Measurements from ENCODE around the gene YBEY. TPM values are rescaled to one million over a fixed set of nuclear protein-coding genes. Genes with fewer than 3 reads are reported as not detected.
"Not testable (repeated sequence)": the region's sequence is repeated elsewhere in the genome, so short reads cannot be mapped to it uniquely, and the experiment has no call there.

Gene YBEY, protein sequence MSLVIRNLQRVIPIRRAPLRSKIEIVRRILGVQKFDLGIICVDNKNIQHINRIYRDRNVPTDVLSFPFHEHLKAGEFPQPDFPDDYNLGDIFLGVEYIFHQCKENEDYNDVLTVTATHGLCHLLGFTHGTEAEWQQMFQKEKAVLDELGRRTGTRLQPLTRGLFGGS
- total RNA-seq (10 to 100 TPM; 12.7 to 17.4 TPM), polyA plus RNA-seq (10 to 100 TPM in 1 of 2 donors, 1 to 10 TPM in 1; 7.6 to 32.1 TPM)
- long read RNA-seq, donor 1, transcript YBEY-206 (5 exons, 744 nt), result major isoform, 12 of 37 reads
- long read RNA-seq, donor 1, partial matches to known transcripts, result 12 of 37 reads
- long read RNA-seq, donor 1, other reads (novel, unspliced or antisense), result 6 of 37 reads
- long read RNA-seq, donor 2, transcript YBEY-206 (5 exons, 744 nt), result major isoform, 5 of 11 reads
- long read RNA-seq, donor 2, partial matches to known transcripts, result 6 of 11 reads
- long read RNA-seq, donor 2, other reads (novel, unspliced or antisense), result 0 of 11 reads
- long read RNA-seq, donor 3, transcript YBEY-206 (5 exons, 744 nt), result major isoform, 7 of 10 reads
- long read RNA-seq, donor 3, partial matches to known transcripts, result 0 of 10 reads
- long read RNA-seq, donor 3, other reads (novel, unspliced or antisense), result 0 of 10 reads
- long read RNA-seq, donor 4, partial matches to known transcripts, result 5 of 10 reads
- long read RNA-seq, donor 4, other reads (novel, unspliced or antisense), result 0 of 10 reads
- long read RNA-seq, donor 5, transcript YBEY-206 (5 exons, 744 nt), result major isoform, 11 of 29 reads
- long read RNA-seq, donor 5, partial matches to known transcripts, result 13 of 29 reads
- long read RNA-seq, donor 5, other reads (novel, unspliced or antisense), result 0 of 29 reads

DNA sequence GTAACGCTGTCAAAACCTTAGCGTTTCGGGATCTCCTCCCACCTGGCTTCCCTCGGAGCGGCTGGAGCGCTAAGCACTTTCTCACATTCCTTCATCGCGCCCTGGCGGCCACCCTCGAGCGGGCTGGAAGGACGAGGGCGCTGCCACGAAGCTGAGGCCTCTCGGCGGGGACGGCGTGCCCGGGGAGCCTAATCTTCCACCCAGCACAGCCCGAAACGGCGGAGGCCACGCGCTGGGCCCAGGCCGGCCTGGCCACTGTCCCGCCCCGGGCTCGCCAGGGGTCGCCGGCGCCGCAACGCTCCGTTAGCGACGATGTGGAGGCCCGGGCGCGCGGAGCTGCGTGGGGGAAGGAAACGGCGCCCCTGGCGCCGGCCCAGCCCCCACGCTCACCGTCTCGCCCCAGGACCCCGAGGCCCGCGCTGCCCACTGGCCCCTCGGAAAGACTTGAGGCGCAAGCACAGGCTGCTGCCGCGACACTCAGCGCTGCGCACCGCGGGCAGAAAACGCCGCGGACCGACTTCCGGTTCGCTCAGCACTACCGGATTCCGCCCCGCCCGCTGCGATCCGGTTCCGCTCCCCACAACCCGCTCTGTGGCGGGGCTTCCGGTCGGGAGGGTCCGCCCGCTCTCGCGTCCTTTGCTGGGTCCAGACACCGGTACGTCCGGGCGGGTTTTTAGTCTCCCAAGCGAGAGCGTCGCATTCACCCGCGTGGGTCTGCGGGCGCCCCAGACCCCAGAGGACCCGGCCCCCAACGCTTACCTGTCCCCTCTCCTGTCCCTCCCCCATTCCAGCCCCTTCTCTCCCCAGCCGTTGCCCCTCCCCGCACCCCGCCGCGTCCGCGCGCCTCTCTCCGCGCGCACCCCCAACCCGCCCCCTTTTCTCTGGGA lies at the start of gene YBEY:
TSS of gene YBEY (plus strand) at position 582 of the 887 bp plus-strand sequence. CDS start 572 bp downstream, outside the sequence.
- H3K27ac ChIP-seq (ENCODE audit: low read depth in 1 of 2, low read length in 1 of 2), result peak within 1 kb of the TSS; percentile 94 to 96
- WGBS, 2 donors, result 0 to 1% methylated on average over 90 to 105 of the region's 105 CpGs
- H3K27me3 ChIP-seq (ENCODE audit: control insufficient read depth in 3 of 3, insufficient read depth in 3 of 3, low read length in 2 of 3), result no peaks in the 10 kb centered on the region
- peak; percentile 98 for ATAC-seq (ENCODE audit: insufficient read depth, low FRiP score)
- H3K4me1 ChIP-seq (ENCODE audit: control insufficient read depth in 5 of 5, insufficient read depth in 5 of 5, low read length in 5 of 5), result peaks cover 11 to 31% (median 18%) of the 10 kb centered on the region in 5 donors
- DNase-seq, result peak; percentile 93 to 96 (median 93)
- TF ChIP-seq, protein P1, sequence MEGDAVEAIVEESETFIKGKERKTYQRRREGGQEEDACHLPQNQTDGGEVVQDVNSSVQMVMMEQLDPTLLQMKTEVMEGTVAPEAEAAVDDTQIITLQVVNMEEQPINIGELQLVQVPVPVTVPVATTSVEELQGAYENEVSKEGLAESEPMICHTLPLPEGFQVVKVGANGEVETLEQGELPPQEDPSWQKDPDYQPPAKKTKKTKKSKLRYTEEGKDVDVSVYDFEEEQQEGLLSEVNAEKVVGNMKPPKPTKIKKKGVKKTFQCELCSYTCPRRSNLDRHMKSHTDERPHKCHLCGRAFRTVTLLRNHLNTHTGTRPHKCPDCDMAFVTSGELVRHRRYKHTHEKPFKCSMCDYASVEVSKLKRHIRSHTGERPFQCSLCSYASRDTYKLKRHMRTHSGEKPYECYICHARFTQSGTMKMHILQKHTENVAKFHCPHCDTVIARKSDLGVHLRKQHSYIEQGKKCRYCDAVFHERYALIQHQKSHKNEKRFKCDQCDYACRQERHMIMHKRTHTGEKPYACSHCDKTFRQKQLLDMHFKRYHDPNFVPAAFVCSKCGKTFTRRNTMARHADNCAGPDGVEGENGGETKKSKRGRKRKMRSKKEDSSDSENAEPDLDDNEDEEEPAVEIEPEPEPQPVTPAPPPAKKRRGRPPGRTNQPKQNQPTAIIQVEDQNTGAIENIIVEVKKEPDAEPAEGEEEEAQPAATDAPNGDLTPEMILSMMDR (IDR thresholded peaks at IDR 0.05; ENCODE audit: control extremely low read depth, extremely low read depth), result peak; percentile 3
- no peaks in the 10 kb centered on the region for H3K9me3 ChIP-seq (ENCODE audit: control insufficient read depth in 4 of 4, insufficient read depth in 3 of 4, low read length in 3 of 4)
- peak within 1 kb of the TSS; percentile 85 for H3K4me3 ChIP-seq
- H3K36me3 ChIP-seq (ENCODE audit: control insufficient read depth in 4 of 4, insufficient read depth in 4 of 4, low read length in 4 of 4), result peaks cover 2 to 14% (median 8%) of the 10 kb centered on the region in 4 donors
- peak within 1 kb of the TSS; percentile 80 to 83 for H3K9ac ChIP-seq (ENCODE audit: insufficient read depth in 1 of 2, low read length in 2 of 2)

DNA sequence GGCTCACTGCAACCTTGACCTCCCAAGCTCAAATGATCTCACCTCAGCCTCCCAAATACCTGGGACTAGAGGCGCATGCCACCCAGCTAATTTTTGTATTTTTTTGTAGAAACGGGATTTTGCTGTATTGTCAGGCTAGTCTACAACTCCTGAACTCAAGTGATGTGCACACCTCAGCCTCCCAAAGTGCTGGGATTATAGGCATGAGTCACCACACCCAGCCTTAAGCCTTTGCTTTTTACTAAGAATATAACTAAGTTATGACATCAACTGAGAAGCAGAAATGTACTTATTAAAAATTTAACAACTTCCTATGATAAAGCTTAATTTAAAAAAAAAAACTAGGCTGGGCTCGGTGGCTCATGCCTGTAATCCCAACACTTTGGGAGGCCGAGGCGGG lies 48.7 kb upstream of the YBEY start:
- peaks cover 23 to 47% (median 41%) of the 10 kb centered on the region in 4 donors for H3K36me3 ChIP-seq (ENCODE audit: control insufficient read depth in 4 of 4, insufficient read depth in 4 of 4, low read length in 4 of 4)
- no peaks in the 10 kb centered on the region for H3K9me3 ChIP-seq (ENCODE audit: control insufficient read depth in 4 of 4, insufficient read depth in 3 of 4, low read length in 3 of 4)
- ATAC-seq (ENCODE audit: insufficient read depth, low FRiP score) (no peak), DNase-seq (no peak)
- 88 to 98% methylated on average over 4 to 5 of the region's 5 CpGs for WGBS, 2 donors
- H3K4me3 ChIP-seq, result no peak overlapping the region
- no peak overlapping the region for H3K9ac ChIP-seq (ENCODE audit: insufficient read depth in 1 of 2, low read length in 2 of 2)
- H3K4me1 ChIP-seq (ENCODE audit: control insufficient read depth in 5 of 5, insufficient read depth in 5 of 5, low read length in 5 of 5), result no peaks in the 10 kb centered on the region
- no peak overlapping the region for H3K27ac ChIP-seq (ENCODE audit: low read depth in 1 of 2, low read length in 1 of 2)
- no peaks in the 10 kb centered on the region for H3K27me3 ChIP-seq (ENCODE audit: control insufficient read depth in 3 of 3, insufficient read depth in 3 of 3, low read length in 2 of 3)
- TF ChIP-seq, protein P1 (IDR thresholded peaks at IDR 0.05; ENCODE audit: control extremely low read depth, extremely low read depth), result no peak

DNA sequence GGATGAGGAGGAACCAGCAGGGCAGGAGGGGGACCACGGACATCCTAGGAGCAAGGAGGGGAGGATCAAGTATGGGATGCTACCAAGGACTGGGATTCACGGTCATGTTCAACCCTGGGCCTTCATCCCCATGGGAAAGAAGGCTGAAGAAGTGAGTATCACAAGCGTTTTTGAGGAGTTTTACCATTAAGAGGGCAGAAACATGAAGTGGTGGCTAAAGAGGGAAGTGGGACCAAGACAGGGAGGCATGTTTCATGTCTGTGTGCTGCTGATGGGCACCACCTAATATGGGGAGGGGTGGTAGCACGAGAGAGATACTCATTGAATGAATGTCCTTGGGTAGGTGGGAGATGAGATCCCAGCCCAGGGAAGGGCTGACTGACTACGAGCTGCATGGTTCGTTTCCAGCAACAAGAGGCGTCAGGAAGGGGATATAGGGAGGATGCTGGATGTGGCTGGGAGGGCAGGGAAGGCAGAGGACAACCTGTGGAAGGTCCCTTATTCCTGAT lies 46.3 kb upstream of the YBEY start:
- WGBS, 2 donors, result 88 to 91% methylated on average over 7 of the region's 7 CpGs
- H3K4me3 ChIP-seq, result no peak overlapping the region
- no peaks in the 10 kb centered on the region for H3K4me1 ChIP-seq (ENCODE audit: control insufficient read depth in 5 of 5, insufficient read depth in 5 of 5, low read length in 5 of 5)
- H3K9ac ChIP-seq (ENCODE audit: insufficient read depth in 1 of 2, low read length in 2 of 2), result no peak overlapping the region
- H3K27me3 ChIP-seq (ENCODE audit: control insufficient read depth in 3 of 3, insufficient read depth in 3 of 3, low read length in 2 of 3), result no peaks in the 10 kb centered on the region
- TF ChIP-seq, protein P1 (IDR thresholded peaks at IDR 0.05; ENCODE audit: control extremely low read depth, extremely low read depth), result no peak
- H3K9me3 ChIP-seq (ENCODE audit: control insufficient read depth in 4 of 4, insufficient read depth in 3 of 4, low read length in 3 of 4), result no peaks in the 10 kb centered on the region
- peaks cover 32 to 54% (median 52%) of the 10 kb centered on the region in 4 donors for H3K36me3 ChIP-seq (ENCODE audit: control insufficient read depth in 4 of 4, insufficient read depth in 4 of 4, low read length in 4 of 4)
- ATAC-seq (ENCODE audit: insufficient read depth, low FRiP score) (no peak), DNase-seq (no peak)
- no peak overlapping the region for H3K27ac ChIP-seq (ENCODE audit: low read depth in 1 of 2, low read length in 1 of 2)

DNA sequence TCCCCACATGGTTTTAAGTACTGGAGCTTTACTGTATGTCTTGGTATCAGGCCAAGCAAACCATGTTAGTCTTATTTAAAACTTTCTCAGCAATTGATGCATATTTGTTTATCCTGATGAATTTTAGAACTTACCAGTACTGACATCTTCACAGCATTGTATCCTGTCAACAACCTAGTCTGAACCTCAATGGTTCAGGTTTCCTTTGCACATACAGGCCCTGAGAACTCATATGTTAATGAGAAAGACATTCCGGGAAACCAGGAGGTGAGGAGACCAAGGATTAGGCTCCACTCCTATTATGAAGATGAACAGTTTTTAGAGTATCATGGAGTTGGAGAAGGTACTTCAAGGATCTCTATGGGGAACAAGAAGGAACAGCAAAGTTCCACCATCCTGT lies 44.6 kb upstream of the YBEY start:
- not testable (repeated sequence) for DNase-seq; H3K27me3 ChIP-seq (ENCODE audit: control insufficient read depth in 3 of 3, insufficient read depth in 3 of 3, low read length in 2 of 3); H3K4me3 ChIP-seq; H3K27ac ChIP-seq (ENCODE audit: low read depth in 1 of 2, low read length in 1 of 2); ATAC-seq (ENCODE audit: insufficient read depth, low FRiP score); H3K9me3 ChIP-seq (ENCODE audit: control insufficient read depth in 4 of 4, insufficient read depth in 3 of 4, low read length in 3 of 4); H3K4me1 ChIP-seq (ENCODE audit: control insufficient read depth in 5 of 5, insufficient read depth in 5 of 5, low read length in 5 of 5); H3K9ac ChIP-seq (ENCODE audit: insufficient read depth in 1 of 2, low read length in 2 of 2)
- WGBS, 2 donors, result 94 to 100% methylated on average over 1 of the region's 1 CpG
- H3K36me3 ChIP-seq (ENCODE audit: control insufficient read depth in 4 of 4, insufficient read depth in 4 of 4, low read length in 4 of 4), result peaks cover 30 to 60% (median 54%) of the 10 kb centered on the region in 4 donors

Data from lung (tissue), 16 donors.